Activated CD4-positive, alpha-beta T cell treated with anti-CD3 and anti-CD28 coated beads for 4 hours (primary cell): ENCODE measurements around the gene CTNNA3.
A peak's percentile ranks its signal among the peaks of the same experiment; 100 is the strongest.

Experiments used
- DNase-seq, 2 donors: peaks; one replicate each; pipeline ENCODE4 v3.0.0-alpha.2; 2020

CTNNA3 gene

DNA sequence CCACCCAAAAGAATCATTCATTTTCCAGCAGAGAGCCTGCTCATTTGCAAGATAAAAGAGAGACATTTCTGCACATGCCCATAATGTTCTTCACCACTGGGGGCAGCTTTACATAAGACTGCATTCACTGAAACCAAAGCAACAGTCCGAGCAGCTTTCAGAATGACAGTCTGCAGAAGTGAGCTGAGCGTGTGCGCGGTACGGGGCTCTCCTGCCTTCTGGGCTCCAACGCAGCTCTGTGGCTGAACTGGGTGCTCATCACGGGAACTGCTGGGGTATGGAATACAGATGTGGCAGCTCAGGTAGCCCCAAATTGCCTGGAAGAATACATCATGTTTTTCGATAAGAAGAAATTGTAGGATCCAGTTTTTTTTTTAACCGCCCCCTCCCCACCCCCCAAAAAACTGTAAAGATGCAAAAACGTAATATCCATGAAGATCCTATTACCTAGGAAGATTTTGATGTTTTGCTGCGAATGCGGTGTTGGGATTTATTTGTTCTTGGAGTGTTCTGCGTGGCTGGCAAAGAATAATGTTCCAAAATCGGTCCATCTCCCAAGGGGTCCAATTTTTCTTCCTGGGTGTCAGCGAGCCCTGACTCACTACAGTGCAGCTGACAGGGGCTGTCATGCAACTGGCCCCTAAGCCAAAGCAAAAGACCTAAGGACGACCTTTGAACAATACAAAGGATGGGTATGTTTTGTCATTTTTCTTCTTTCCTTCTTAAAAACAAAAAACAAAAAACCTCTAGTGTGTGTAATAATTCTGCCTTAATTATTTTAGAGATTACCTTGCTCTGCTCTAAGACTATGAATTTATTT, 769.9 kb downstream of the CTNNA3 start, which contains the start of gene LRRTM3:
Gene LRRTM3 (plus strand): TSS at position 141 of the 820 bp plus-strand sequence.
- DNase-seq, result peak in 1 of 2 donors; percentile 0

DNA sequence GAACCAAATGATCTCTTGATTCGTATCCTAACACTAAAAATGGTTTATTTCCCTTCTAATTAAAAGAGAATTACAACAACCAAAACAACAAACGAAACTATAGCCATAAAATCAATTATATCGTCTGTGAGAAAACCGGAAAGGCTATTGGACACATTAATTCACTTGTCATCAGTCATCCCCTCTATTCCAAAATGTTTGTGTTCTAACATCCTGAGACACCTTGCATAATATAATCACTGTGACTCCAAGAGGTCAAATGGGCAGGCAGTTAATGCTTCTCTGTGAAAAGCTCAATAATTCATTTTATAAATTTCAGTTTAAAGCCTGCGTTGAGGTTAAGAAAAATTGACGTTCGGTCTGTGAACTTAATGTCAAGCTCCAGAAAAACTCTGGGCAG, 770.6 kb downstream of the CTNNA3 start:
- DNase-seq, result no peak

DNA sequence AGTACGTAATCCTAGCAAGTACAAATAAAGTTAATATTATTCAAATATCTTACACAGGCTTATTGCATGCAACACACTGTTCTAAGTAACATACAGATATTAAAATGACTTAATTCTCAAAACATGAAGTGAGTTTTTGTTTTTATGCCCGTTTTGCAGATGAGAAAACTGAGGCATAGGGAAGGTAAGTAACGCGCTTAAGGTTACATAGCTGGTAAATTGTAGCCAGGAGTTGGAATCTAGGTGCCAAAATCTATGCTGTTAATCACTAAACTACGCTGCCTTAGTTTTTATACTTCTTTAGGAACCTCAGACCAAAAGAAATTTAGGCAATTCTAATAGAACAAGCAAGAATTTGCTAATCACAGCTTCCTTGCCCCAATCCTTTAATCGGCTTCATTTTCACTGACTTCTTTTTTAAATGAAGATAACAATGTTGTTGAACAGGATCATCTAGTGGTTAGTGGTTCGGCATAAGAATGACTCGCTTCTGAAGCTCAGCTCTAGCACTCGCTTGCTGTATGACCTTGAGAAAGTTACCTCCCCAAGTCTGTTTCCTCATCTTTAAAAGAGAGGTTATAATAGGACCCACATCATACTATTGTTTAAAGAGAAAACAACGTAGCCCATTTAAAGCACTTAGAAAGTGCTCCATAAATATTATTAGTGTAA, 771.2 kb downstream of the CTNNA3 start:
- DNase-seq, result no peak

DNA sequence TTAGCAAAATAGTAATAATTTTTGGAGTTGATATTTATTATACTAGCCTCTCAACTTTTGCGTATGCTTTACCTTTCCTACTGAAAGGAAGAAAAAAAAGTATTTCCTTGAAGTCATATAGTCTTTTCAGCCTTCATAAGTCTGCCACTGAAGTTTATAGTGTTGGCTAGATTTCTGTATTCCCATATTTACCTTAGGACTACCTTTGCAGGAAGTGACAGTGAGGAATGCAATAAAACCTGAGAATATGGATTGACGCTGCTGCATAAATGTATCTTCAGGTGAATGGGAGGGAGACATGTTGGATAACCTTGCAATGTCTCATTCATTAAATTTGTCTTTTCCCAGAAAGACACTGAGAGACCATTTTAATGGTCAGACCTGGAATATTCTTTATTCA, 776.7 kb downstream of the CTNNA3 start:
- no peak for DNase-seq

DNA sequence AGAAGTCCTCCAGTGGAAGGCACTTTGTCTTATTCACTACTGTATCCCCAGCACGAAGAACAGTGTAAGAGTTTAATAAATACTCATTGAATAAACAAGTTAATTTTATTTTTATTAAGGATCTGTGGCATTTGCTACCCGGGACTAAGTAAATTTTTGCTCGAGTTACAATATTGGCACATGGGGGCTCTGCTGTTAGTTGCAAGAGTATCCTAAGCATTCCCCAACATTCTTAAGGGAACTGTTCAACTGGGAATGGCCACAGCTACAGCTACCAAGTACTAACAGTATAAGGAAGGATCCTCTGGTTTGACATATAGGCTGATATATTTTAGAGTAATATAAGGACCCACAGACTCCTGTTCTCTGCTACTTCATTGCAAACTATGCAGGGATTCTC, 778.9 kb downstream of the CTNNA3 start:
- DNase-seq, result no peak

DNA sequence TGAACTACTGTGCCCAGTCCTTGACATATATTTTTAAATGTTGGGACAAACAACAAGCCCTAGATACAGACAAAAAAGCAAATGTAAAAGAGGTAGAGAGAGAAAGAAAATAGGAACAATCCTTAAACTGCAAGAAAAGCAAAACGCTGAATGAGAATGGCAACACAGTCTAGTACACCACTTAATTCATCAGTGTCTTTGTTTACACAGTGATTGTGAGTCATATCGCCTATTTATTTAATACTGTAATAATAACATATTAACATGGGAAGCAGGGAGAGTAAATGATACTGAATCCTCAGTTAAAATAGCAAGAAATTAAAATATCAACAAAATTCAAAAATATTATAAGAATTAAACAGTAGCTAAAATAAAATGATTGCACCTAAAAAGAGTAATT, 780.0 kb downstream of the CTNNA3 start:
- DNase-seq, result no peak

DNA sequence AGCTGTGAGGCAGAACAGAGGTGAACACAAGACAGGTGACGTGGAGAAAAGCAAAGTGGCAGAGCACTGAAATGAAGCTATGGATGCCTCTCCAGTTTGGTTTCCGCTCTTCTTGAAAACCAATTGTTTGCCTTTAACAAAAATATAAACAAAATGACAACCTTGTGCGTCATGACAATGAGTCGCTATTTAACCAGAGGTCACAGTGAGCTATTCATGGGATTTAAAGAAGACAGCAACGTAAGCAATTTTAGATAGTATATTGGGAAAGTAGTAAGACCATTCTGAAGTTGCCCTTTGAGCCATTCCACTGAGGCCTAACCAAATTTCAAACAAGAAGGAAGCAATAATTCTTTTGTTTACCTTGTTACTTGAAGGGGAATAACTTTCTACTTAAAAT, 785.3 kb downstream of the CTNNA3 start:
- DNase-seq, result no peak

DNA sequence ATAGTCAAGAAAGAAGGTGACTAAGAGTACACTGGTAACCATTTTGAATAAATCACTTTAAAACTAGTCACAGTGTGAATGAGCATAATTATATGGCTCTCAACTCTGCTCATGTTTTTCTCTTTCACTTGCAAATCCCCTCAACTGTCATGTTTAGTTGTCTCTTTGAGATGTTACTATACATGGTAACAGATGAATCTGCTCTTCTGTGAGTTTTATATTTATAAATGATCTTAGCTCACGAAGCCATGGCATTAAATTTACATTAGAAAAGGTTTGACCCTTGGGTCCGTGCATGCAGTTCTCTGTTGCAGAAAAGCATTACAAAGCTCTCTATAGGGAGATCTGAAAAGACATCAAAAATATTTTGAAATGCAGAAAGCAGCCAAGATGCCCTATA, 803.1 kb downstream of the CTNNA3 start:
- DNase-seq, result no peak

DNA sequence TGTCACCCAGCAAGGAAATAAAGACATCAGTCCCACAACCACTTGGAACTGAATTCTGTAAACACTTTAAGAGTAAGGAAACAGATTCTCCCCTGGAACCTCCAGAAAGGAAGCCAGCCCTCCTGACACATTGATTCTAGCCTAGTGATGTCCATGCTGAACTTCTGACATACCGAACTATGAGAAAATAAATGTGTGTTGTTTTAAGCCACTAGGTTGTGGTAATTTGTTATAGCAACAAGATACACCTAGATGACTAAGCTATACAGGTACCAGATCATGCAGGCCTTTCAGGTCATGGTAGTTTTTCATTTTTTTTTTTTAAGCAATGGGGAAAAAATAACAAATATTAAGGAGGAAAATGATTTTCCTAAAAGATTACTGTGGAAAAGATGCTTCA, 807.8 kb downstream of the CTNNA3 start:
- no peak for DNase-seq

DNA sequence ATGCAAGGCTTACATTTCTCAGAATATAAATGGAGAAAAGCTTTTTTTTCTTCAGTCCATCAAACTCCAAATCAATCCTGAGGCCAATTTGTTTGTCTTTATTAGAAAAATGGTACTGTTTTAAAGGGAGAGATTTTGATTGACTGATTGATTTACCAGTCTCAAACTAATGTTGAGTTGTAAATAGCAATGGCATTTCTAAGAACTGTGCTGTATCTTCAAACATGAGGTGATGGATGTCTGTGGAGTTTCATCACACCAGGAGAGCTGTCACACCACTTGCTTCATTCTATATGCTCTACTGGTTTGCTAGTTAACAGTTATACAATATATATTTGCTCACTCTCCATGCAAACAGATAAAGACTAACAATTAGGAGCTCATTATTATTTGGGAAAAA, 809.1 kb downstream of the CTNNA3 start:
- DNase-seq, result no peak

DNA sequence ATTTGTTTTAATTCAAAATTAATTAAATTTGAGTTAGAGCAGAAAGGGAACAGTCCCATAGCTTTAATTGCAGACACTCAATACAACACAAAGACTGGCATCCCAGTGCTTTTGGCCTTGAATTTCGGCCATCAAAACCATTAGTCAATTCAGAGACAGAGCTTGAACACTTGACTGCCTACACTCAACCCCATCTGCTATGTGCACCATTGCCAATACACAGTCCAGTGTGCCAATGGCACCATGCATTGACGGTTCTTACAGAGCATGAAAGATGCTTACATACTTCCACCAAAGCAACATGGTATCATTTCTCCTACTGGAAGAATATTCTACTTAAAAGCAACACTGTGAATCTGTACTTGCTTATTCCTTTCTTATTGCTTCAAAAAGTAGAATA, 813.7 kb downstream of the CTNNA3 start:
- no peak for DNase-seq

DNA sequence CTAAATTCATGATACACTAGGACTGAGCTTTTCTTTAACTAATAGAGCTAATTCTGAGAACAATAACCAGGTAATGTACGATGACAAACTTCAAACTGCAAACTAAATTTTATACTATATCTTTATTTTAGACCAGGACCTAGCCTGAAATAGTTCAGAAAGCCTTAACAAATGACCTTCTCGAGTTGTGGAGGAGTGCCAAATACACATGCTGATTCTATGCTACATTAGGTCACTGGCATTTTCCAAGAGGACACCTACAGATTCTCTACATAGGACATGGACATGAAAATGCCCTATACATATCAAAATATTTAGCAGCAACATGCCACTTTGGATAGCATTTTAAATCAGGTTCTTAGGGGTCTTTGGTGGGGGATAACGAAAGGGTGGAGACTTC, 814.2 kb downstream of the CTNNA3 start:
- no peak for DNase-seq

DNA sequence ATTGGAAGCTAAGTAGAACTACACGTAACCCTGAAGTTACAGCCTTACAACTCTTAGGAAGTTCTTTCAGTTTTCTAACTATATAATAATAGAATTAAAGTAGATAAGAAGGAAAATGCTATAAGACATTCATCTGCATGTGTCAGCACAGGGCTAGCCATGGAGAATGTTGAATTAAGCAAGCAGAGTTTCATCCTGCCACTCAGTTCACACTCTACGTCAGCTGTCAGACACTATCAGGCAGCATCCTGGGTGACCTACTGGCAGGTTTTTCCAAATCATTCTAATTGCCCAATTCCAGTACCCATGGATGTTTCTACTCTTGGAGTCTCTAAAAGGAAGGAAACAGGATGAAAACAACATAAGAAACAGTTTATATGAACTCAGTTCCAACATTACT, 815.2 kb downstream of the CTNNA3 start:
- no peak for DNase-seq

DNA sequence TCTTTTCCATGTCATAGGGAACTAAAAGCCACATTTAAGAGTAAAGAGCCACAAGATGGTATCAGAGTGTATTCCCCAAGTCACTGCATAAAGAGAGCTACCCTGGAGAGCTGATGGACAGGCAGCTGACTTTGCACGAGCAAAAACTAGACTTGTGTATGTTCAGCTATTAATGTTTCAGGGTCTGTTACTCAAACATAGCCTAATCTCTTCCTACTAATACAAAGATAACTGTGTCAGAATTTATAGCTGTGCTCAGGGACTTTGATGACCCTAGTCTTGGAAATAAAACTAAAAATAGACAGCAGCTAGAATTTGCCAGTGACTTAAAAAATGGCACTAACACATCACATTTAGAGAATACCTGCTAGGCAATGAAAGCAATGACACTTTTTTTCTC, 815.7 kb downstream of the CTNNA3 start:
- DNase-seq, result no peak

DNA sequence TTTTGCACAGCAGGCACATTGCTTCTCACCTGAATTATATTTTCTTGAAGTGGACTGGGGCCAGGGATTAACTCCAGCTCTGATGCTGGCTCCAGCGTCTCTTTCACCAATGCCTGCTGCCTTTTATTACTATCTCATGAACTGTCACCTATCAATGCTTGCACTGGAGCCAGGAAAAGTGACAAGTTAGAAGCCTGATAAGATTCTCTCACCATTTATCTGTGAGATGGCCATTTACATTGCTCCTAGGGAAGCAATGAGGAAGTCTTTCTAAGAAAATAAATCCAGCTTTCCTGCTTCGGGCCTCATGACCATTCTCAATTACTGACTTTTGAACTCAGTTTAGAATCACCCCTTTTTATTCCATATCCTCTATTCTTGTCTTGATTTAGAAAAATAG, 818.6 kb downstream of the CTNNA3 start:
- DNase-seq, result no peak

DNA sequence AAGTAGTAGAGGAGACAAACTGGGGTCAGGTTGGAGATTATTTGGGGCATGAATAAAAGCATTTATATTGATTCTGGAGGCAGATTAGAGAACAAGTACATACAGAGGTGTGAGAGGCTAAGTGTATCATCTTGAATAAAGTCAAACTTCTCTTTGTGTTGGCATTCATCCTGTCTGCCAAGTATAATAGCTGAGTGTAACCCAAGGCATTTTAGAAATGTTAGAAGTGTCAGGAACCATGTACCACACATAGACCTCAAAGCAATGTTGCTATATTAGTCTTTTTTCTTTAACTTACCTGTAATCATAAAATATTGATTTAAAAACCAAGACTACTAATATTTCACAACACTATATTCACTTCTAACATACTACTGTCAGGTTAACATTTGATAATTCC, 826.4 kb downstream of the CTNNA3 start:
- no peak for DNase-seq

DNA sequence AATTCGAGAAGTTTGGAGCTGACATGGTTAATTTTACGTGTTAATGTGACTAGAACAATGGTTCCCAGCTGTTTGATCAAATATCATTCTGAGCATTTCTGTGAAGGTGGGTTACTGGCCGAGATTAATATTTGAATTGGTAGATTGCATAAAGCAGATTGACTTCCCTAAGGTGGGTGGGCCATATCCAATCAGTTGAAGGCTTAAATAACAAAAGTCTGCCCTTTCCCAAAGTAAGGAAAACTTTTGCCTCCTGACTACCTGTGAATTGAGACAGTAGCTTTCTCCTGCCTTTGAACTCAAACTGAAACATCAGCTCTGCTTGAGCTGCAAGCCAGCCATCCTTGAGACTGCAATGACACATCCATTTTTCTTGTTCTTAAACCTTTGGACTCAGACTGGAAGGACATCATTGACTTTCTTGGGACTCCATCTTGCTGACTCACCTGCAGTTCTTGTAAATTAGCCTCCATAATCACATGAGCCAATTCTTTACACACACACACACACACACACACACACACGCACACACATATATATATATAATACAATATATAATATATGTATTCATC, 833.2 kb downstream of the CTNNA3 start:
- DNase-seq, result no peak

DNA sequence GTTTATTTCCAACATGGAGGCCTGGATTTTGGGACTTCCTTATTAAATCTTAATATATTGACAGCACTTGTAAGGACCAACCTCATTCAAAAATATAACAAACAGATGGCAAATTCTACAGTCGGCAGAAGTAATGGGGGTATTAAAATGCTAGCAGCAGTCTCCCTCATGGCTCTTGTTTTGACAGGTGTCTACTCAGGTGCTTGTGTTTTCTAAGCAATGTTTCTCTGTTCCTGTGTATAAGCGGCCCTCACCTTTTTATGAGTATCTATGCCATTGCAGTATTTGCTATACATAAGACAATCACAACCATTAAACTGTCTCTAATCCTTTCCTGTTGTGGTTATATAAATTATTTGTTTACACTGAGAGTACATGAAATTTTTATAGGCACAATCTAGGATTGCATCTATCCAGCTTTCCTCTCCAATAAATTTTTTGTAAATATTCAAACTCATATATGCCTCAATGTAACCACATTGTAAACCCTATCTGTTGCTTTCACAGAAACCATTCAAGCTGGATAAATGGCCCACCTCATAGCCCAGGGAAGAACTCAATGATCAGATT, 835.5 kb downstream of the CTNNA3 start:
- no peak for DNase-seq

DNA sequence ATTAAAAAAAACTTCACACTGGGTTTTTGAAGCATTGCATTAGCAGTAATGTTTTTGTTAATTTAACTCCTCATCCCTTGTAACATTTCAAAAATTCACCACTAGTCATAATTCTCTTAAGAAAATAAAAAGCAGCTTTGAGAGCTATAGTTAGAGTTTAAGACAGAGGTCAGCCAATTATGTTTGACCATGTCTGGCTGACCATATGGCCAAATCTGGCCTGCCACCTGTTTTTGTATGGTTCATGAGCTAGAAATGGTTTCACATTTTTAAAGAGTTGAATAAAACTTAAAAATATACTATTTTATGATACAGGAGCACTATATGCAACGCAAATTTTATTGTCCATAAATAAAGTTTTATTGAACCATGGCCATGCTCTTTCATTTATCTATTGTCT, 843.2 kb downstream of the CTNNA3 start:
- no peak for DNase-seq

DNA sequence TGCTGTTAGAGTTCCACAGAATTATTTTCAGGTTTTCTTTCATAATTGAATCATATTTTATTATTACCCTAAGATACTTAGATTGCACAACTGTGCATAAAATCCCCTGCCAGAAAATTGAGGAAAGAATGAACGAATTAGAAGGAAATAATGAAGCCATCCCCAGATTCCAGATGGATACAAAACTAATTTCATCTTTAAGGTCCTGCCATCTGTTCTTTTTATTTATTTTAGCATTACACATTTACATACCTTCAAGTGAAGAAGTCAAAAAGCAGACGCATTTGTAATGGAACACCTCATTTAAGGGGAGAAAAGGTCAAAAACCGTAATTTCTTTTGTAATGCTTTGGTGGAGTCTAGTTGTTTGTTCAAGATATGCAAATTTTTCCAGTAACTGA, 847.1 kb downstream of the CTNNA3 start:
- DNase-seq, result no peak

DNA sequence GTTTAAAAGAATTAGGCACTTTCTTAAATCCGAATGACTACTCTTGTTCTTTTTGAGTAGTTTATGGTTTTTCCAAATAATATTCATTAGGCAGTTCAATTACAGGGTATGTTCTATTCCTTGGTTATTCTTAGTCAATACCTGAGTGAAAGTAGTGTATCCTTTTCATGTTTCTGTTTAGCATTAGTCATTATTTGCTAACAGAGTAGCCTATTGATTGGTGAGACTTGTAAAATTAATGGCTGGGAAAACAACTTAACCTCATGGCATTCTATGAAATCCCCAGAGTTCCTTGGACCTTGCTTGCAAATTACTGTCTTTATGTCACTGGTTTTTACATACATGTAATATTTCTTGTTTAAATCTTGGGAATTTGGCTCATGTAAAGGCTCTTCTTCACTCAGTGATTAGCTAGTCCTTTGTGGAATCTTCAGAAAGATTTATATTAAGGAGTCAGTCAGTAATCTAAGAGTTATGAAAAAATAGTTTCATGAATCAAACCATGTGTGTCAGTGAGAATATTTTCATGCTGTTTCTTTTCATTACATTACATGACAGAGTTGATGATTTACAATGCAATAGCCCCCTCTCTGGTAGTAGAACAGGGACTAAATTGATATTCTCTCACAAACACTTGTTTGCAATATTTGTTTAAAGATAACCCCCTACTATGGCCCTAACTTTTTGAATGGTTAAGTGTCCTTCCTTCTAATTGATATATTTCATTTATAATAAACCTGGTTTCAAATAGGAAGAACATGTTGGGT, 851.6 kb downstream of the CTNNA3 start:
- no peak for DNase-seq

DNA sequence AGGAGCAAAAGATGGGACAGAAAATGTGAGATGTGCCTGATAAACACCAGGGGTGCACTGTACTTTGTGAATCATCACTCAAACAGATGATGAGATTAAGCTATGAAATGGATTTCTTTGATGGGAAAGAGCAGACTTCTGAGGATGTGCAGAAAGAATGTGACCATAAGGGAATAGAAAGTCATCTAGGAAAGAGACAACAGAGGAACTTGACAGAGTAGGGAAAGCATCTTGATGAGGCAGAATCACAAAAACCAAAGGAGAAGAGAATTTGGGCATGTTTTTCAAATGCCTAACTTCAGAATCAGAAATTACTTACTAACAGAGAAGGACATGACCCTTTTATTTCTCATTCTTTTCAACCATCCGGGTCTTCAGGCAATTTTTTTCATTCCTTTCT, 852.6 kb downstream of the CTNNA3 start:
- no peak for DNase-seq

DNA sequence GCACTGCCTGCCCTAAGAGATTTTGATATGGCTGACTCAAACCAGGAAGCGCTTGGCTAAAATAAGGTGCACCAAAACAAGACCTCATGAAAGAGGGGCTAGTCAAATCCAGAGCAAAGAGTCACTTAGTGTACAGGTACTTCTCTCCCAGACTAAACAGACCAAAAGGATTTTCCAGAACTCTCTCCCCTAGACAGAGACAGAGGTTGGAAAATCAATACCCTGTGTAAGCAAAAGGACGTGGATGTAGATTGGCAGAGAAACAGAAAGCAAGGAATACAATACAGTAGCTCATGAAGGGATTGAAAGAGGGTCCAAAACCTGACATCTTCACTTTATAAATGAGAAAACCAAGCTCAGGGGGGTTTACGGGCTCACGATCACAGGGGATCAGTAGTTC, 853.1 kb downstream of the CTNNA3 start:
- DNase-seq, result no peak
